ENCODE data around the gene ASAP2.

- TF ChIP-seq CTCF (optimal IDR thresholded peaks at IDR 0.05 in 1 of 3, IDR thresholded peaks at IDR 0.05 in 1 of 3, conservative IDR thresholded peaks at IDR 0.05 in 1 of 3; ENCODE audit: extremely low read depth in 1 of 3, insufficient read depth in 2 of 3, low read length in 3 of 3): no peak
- TF ChIP-seq EZH2 (IDR thresholded peaks at IDR 0.05; ENCODE audit: low read length): no peak
Observed at GRCh38 chr2:9269295-9269694, 62.7 kb downstream of the ASAP2 start.
